ENCODE results near the gene PTPN7.
"Not testable (repeated sequence)": the region's sequence is repeated elsewhere in the genome, so short reads cannot be mapped to it uniquely, and the experiment has no call there.

Gene PTPN7

GRCh38 chr1:202127836-202128622 lies 32.4 kb downstream of the PTPN7 start:
- no peak for DNase-seq

GRCh38 chr1:202127061-202127460 lies 33.3 kb downstream of the PTPN7 start:
- no peak for DNase-seq

- no peak for DNase-seq
Measured at GRCh38 chr1:202126426-202126825, 34.0 kb downstream of the PTPN7 start.

GRCh38 chr1:202125611-202126010 lies 34.8 kb downstream of the PTPN7 start:
- no peak for DNase-seq

- no peak for DNase-seq
Measured at GRCh38 chr1:202124142-202124541, 36.3 kb downstream of the PTPN7 start.

GRCh38 chr1:202123336-202123813 lies 37.0 kb downstream of the PTPN7 start:
- DNase-seq = no peak

- no peak for DNase-seq
Measured at GRCh38 chr1:202122639-202123335, 37.6 kb downstream of the PTPN7 start, which contains the start of gene GPR37L1. GPR37L1 (plus strand) TSS chr1:202122917; CDS start chr1:202122964, 47 bp downstream.

GRCh38 chr1:202121006-202121405 lies 39.4 kb downstream of the PTPN7 start:
- DNase-seq = no peak

- DNase-seq = no peak
Measured at GRCh38 chr1:202117898-202118371, 42.5 kb downstream of the PTPN7 start.

GRCh38 chr1:202116287-202116686 lies 44.1 kb downstream of the PTPN7 start:
- DNase-seq = no peak

GRCh38 chr1:202113690-202114300 lies 46.6 kb downstream of the PTPN7 start:
- DNase-seq = no peak

GRCh38 chr1:202112859-202113689 lies 47.3 kb downstream of the PTPN7 start:
- DNase-seq = no peak

- not testable (repeated sequence) for DNase-seq
Measured at GRCh38 chr1:202111589-202111988, 48.8 kb downstream of the PTPN7 start.

GRCh38 chr1:202110977-202111376 lies 49.4 kb downstream of the PTPN7 start:
- no peak for DNase-seq

- DNase-seq = no peak
Measured at GRCh38 chr1:202107801-202108731, 52.3 kb downstream of the PTPN7 start.

GRCh38 chr1:202107321-202107761 lies 53.1 kb downstream of the PTPN7 start:
- DNase-seq = no peak

- no peak for DNase-seq
Measured at GRCh38 chr1:202106340-202107254, 53.8 kb downstream of the PTPN7 start.

GRCh38 chr1:202105571-202106339 lies 54.6 kb downstream of the PTPN7 start:
- DNase-seq = no peak

GRCh38 chr1:202104073-202104472 lies 56.3 kb downstream of the PTPN7 start:
- DNase-seq = no peak
